ENCODE results near the gene ADAMTS8. TPM values are rescaled to one million over a fixed set of nuclear protein-coding genes. Genes with fewer than 3 reads are reported as not detected.
A peak's percentile ranks its signal among the peaks of the same experiment; 100 is the strongest.

Gene ADAMTS8
- total RNA-seq, 1 experiment from 2014 or later: 0.07 TPM

GRCh38 chr11:130407978-130408377 is 20.4 kb downstream of the ADAMTS8 start:
- H3K4me3 ChIP-seq (replicated peaks in 1 of 2; ENCODE audit: low read depth in 1 of 2, low read length in 2 of 2): no peak overlapping the region
- BruUV-seq (replicated peaks): no TSS peak
- ChIA-PET RAD21 (ENCODE audit: low non-redundant PET in 1 of 2, low total read pairs in 2 of 2, uncharacterized antibody in 2 of 2, unreplicated experiment in 2 of 2) (no interaction called here), CTCF (no interaction called here), POLR2A (no interaction called here)
- TF ChIP-seq EZH2phosphoT487 (IDR thresholded peaks at IDR 0.05; ENCODE audit: borderline replicate concordance): no peak
- no peak for TF ChIP-seq JUND (IDR thresholded peaks at IDR 0.05)
- TF ChIP-seq FOSL1 (IDR thresholded peaks at IDR 0.05; ENCODE audit: low read depth): peak; percentile 36
- TF ChIP-seq TCF7L2 (IDR thresholded peaks at IDR 0.05; ENCODE audit: borderline replicate concordance, extremely low read depth, insufficient read depth, insufficient read length): no peak
- TF ChIP-seq POLR2A (IDR thresholded peaks at IDR 0.05; ENCODE audit: borderline replicate concordance, extremely low read depth, insufficient read depth, insufficient read length): no peak
- TF ChIP-seq MAX (IDR thresholded peaks at IDR 0.05): peak; percentile 68
- TF ChIP-seq SIN3A (IDR thresholded peaks at IDR 0.05; ENCODE audit: low read depth): no peak
- TF ChIP-seq ZFX (IDR thresholded peaks at IDR 0.05): peak; percentile 24; the same call in 1 of the 2 replicates
- no peak for TF ChIP-seq CTCF (IDR thresholded peaks at IDR 0.05 in 2 of 3, conservative IDR thresholded peaks at IDR 0.05 in 1 of 3; ENCODE audit: borderline replicate concordance in 1 of 3, insufficient read depth in 1 of 3, low read depth in 2 of 3, low read length in 2 of 3)
- no peak for TF ChIP-seq YY1 (IDR thresholded peaks at IDR 0.05; ENCODE audit: extremely low read depth, insufficient replicate concordance, low read depth, low read length)
- intact Hi-C loops (cut with micrococcal nuclease): no loop called here
- no peak overlapping the region for H3K27ac ChIP-seq (ENCODE audit: low read depth, low read length)
- no peak overlapping the region for H3K9ac ChIP-seq (ENCODE audit: low read length)
- ATAC-seq (peak; percentile 59), DNase-seq (ENCODE audit: low read depth, low spot score) (peak; percentile 21)
- no peaks in the 10 kb centered on the region for H4K20me1 ChIP-seq (ENCODE audit: insufficient read depth)
- no peaks in the 10 kb centered on the region for H3K9me3 ChIP-seq (ENCODE audit: control insufficient read depth in 1 of 2, insufficient read depth in 1 of 2, low read depth in 1 of 2, low read length in 2 of 2)
- no peaks in the 10 kb centered on the region for H3K36me3 ChIP-seq (ENCODE audit: control insufficient read depth in 1 of 2, insufficient read depth in 2 of 2, low read length in 2 of 2)
- no peaks in the 10 kb centered on the region for H3K9me2 ChIP-seq (ENCODE audit: insufficient read depth)
- peaks cover 0 to 7% of the 10 kb centered on the region in 2 experiments; a peak in 2 of 4 replicates for H3K4me1 ChIP-seq (ENCODE audit: control insufficient read depth in 1 of 2, insufficient read depth in 2 of 2, low read length in 2 of 2)
- H3K27me3 ChIP-seq (ENCODE audit: insufficient read depth, low read length): peaks cover 12% of the 10 kb centered on the region; the same call in 1 of the 2 replicates
- no peaks in the 10 kb centered on the region for H3K79me2 ChIP-seq (ENCODE audit: insufficient read depth, low read length)
- H2AFZ ChIP-seq (ENCODE audit: low read depth, low read length, poor library complexity, severe bottlenecking): no peak overlapping the region
- peak overlapping the region; percentile 0; the same call in 1 of the 2 replicates for H3K4me2 ChIP-seq (ENCODE audit: low read length)

All from HCT116 (cell line).